ENCODE results near the gene IL20. TPM values are rescaled to one million over a fixed set of nuclear protein-coding genes. Genes with fewer than 3 reads are reported as not detected.
A peak's percentile ranks its signal among the peaks of the same experiment; 100 is the strongest.

Gene IL20
- total RNA-seq, 1 experiment from 2014 or later: not detected

GRCh38 chr1:206856674-206857464 lies 8.6 kb upstream of the IL20 start:
- Histone ChIP-seq H3K36me3 (ENCODE audit: control insufficient read depth, insufficient read depth, low read length) (no peaks in the 10 kb centered on the region), H3K9me3 (ENCODE audit: control insufficient read depth, insufficient read depth, low read depth, low read length) (no peaks in the 10 kb centered on the region), H3K27me3 (ENCODE audit: control insufficient read depth, insufficient read depth, low read length) (peaks cover 5% of the 10 kb centered on the region), H3K27ac (ENCODE audit: low read length) (no peak overlapping the region), H3K4me3 (ENCODE audit: low read depth in 2 of 2, low read length in 2 of 2) (no peak overlapping the region), H3K4me1 (ENCODE audit: control insufficient read depth, insufficient read depth, low read length) (no peaks in the 10 kb centered on the region)
- ATAC-seq (peak; percentile 76), DNase-seq (ENCODE audit: low read depth, low spot score) (no peak)
- TF ChIP-seq POLR2AphosphoS5 (IDR thresholded peaks at IDR 0.05; ENCODE audit: low read depth, low read length) (no peak), CTCF (IDR thresholded peaks at IDR 0.05) (peak; percentile 38), TCF7L2 (IDR thresholded peaks at IDR 0.05; ENCODE audit: low read depth, low read length) (no peak), SIN3A (IDR thresholded peaks at IDR 0.05; ENCODE audit: borderline replicate concordance, insufficient read depth, low read depth, low read length) (no peak), REST (IDR thresholded peaks at IDR 0.05; ENCODE audit: insufficient read depth in 1 of 2, low read depth in 2 of 2, low read length in 1 of 2) (no peak)
- in situ Hi-C loops (cut with HindIII; ENCODE audit: low pct_unique_long_range_greater_than_20kb, low sequenced_read_pairs): no loop called here
- BruUV-seq (replicated peaks): no TSS peak
- intact Hi-C loops (cut with micrococcal nuclease; ENCODE audit: unreplicated experiment): loop anchor here (10.0 kb wide), 1 partner anchor 1102 kb away; the partner anchor contains the start of gene NUCKS1
- ChIA-PET CTCF (no interaction called here), POLR2A (no interaction called here)

DNA sequence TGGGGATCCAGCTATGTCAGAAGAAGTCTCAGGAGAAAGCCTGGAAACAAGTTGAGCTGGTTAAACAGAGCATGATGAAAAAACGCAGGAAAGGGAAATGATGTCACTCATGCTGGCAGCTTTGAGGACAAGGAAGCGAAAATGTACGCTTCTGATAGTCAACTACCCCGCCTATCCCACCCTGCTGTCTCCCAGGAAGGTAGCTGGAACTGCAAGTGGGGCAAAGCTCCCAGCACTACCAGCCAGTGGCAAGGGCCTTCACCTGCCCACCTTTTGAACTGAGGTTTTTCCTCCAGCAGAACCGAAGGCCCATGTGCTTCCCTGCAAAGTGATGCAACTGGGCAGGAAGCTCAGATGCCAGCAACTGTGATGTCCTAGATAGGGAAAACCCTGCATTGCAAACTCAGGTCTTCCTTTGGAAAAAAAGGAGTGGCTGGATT lies 6.3 kb upstream of the IL20 start:
- Histone ChIP-seq H3K9me3 (ENCODE audit: control insufficient read depth, insufficient read depth, low read depth, low read length) (no peaks in the 10 kb centered on the region), H3K27me3 (ENCODE audit: control insufficient read depth, insufficient read depth, low read length) (peaks cover 14% of the 10 kb centered on the region), H3K36me3 (ENCODE audit: control insufficient read depth, insufficient read depth, low read length) (no peaks in the 10 kb centered on the region), H3K4me3 (ENCODE audit: low read depth in 2 of 2, low read length in 2 of 2) (peak overlapping the region in 1 of 2 experiments; percentile 15; a peak in 1 of 4 replicates), H3K4me1 (ENCODE audit: control insufficient read depth, insufficient read depth, low read length) (no peaks in the 10 kb centered on the region), H3K27ac (ENCODE audit: low read length) (no peak overlapping the region)
- TF ChIP-seq TCF7L2 (IDR thresholded peaks at IDR 0.05; ENCODE audit: low read depth, low read length): no peak
- no peak for TF ChIP-seq POLR2AphosphoS5 (IDR thresholded peaks at IDR 0.05; ENCODE audit: low read depth, low read length)
- no peak for TF ChIP-seq CTCF (IDR thresholded peaks at IDR 0.05)
- TF ChIP-seq SIN3A (IDR thresholded peaks at IDR 0.05; ENCODE audit: borderline replicate concordance, insufficient read depth, low read depth, low read length): no peak
- no peak for TF ChIP-seq REST (IDR thresholded peaks at IDR 0.05; ENCODE audit: insufficient read depth in 1 of 2, low read depth in 2 of 2, low read length in 1 of 2)
- in situ Hi-C loops (cut with HindIII; ENCODE audit: low pct_unique_long_range_greater_than_20kb, low sequenced_read_pairs): no loop called here
- ChIA-PET POLR2A (no interaction called here), CTCF (no interaction called here)
- intact Hi-C loops (cut with micrococcal nuclease; ENCODE audit: unreplicated experiment): loop anchor here (10.0 kb wide), 1 partner anchor 1104 kb away; the partner anchor contains the start of gene NUCKS1
- no peak for DNase-seq (ENCODE audit: low read depth, low spot score)
- no TSS peak for BruUV-seq (replicated peaks)
- ATAC-seq: no peak
